NB4 (cell line): ENCODE data around the gene OVOL2.

Experiments
- CTCF ChIP-seq: IDR thresholded peaks from one replicate; pipeline ENCODE4 v1.5.1; 2012; ENCODE audit warnings: low read depth, low read length
- MAX ChIP-seq: IDR thresholded peaks from 2 replicates; pipeline ENCODE4 v1.6.1; 2011; ENCODE audit warnings: low read depth, low read length
- MYC ChIP-seq: IDR thresholded peaks from 2 replicates; pipeline ENCODE4 v1.6.1; 2011; ENCODE audit warnings: low read depth, low read length
- POLR2A ChIP-seq: IDR thresholded peaks from 2 replicates; pipeline ENCODE4 v1.6.1; 2011; ENCODE audit warnings: mild to moderate bottlenecking; ENCODE audit not compliant: insufficient read length; ENCODE audit errors: extremely low read depth

GRCh38 chr20:18101125-18101810, 43.6 kb upstream of the OVOL2 start:
- TF ChIP-seq MYC (no peak), CTCF (no peak), POLR2A (no peak), MAX (no peak)
